Natural killer cell (primary cell): ENCODE data around the gene OSGIN1. TPM values are rescaled to one million over a fixed set of nuclear protein-coding genes. Genes with fewer than 3 reads are reported as not detected.

ENCODE experiments used
- ATAC-seq, 3 donors: fragments of 150-1000 bp in 2 of 3; fragments of 200-7000 bp in 1 of 3; cut with Tn5 transposase; 1 replicate in 1 of 3; 2 replicates in 2 of 3; pipeline ENCODE4 v1.10.0; 2021; ENCODE audit warnings: mild to moderate bottlenecking in 2 of 3, moderate library complexity in 2 of 3
- DNase-seq, 2 donors: peaks; one replicate each; pipeline versions ENCODE4 v3.0.0 to v3.0.0-alpha.2; 2013 to 2021; ENCODE audit warnings: mixed read lengths in 1 of 2
- H3K27ac ChIP-seq: one replicate; pipeline ENCODE4 v1.5.1; 2013; ENCODE audit warnings: mild to moderate bottlenecking, low read length
- H3K27me3 ChIP-seq: one replicate; pipeline ENCODE4 v1.6.1; 2013; ENCODE audit warnings: low read length; ENCODE audit not compliant: control insufficient read depth, insufficient read depth
- H3K36me3 ChIP-seq: one replicate; pipeline ENCODE4 v1.6.1; 2013; ENCODE audit warnings: low read length; ENCODE audit not compliant: control insufficient read depth, insufficient read depth
- H3K4me1 ChIP-seq: one replicate; pipeline ENCODE4 v1.6.1; 2013; ENCODE audit warnings: low read length; ENCODE audit not compliant: control insufficient read depth, insufficient read depth
- H3K4me3 ChIP-seq: one replicate; pipeline ENCODE4 v1.5.1; 2013; ENCODE audit warnings: low read length
- H3K9me3 ChIP-seq: one replicate; pipeline ENCODE4 v1.6.1; 2013; ENCODE audit warnings: low read length; ENCODE audit not compliant: control insufficient read depth, insufficient read depth
- H3K27ac Mint-ChIP-seq, 2 donors: one replicate each; pipeline ENCODE4 v1.8.0; 2022; ENCODE audit warnings: mild to moderate bottlenecking in 2 of 2, mixed read lengths in 2 of 2, moderate library complexity in 1 of 2
- H3K27me3 Mint-ChIP-seq, 2 donors: one replicate each; pipeline ENCODE4 v1.8.0; 2022; ENCODE audit warnings: low read depth in 2 of 2, mixed read lengths in 2 of 2
- H3K36me3 Mint-ChIP-seq: one replicate; pipeline ENCODE4 v1.8.0; 2022; ENCODE audit warnings: mixed read lengths
- H3K4me1 Mint-ChIP-seq, 2 donors: one replicate each; pipeline ENCODE4 v1.8.0; 2022; ENCODE audit warnings: mixed read lengths in 2 of 2
- H3K4me3 Mint-ChIP-seq: one replicate; pipeline ENCODE4 v1.8.0; 2022; ENCODE audit warnings: mild to moderate bottlenecking, moderate library complexity, mixed read lengths
- H3K9me3 Mint-ChIP-seq, 2 donors: one replicate each; pipeline ENCODE4 v1.8.0; 2022; ENCODE audit warnings: mixed read lengths in 2 of 2
- CTCF ChIP-seq: fragments of 200-600 bp; IDR thresholded peaks from one replicate; pipeline ENCODE4 v1.8.0; 2022; ENCODE audit warnings: antibody characterized with exemption
- WGBS: methylation state at CpG from one replicate; pipeline ENCODE4 v1.1.7; 2013; ENCODE audit warnings: missing lambda C conversion rate; ENCODE audit not compliant: insufficient coverage; 5-methylcytosine and 5-hydroxymethylcytosine counted together
- intact Hi-C: fragments of 100-400 bp; cut with micrococcal nuclease; formaldehyde crosslinking; loops from one replicate; pipeline ENCODE4 v1.14.2; 2022
- total RNA-seq, 4 donors: library from RNA; stranded (reverse); fragments of 120-200 nt in 1 of 4; gene quantifications; one replicate each; pipeline versions ENCODE4 v1.2.3 to v1.2.4, GENCODE V29; 2013 to 2022

OSGIN1 gene
- total RNA-seq, 3 donors from 2014 or later (not counting 1 experiment from before 2014, with no cell fraction given): 3.9 to 4.1 (median 4.0) TPM

- Histone ChIP-seq H3K27ac (no peak overlapping the region), H3K36me3 (no peaks in the 10 kb centered on the region), H3K9me3 (peaks cover 5% of the 10 kb centered on the region), H3K4me1 (no peaks in the 10 kb centered on the region), H3K27me3 (peaks cover 3% of the 10 kb centered on the region), H3K4me3 (no peak overlapping the region)
- H3K36me3 Mint-ChIP-seq: no peaks in the 10 kb centered on the region
- ATAC-seq (no peak), DNase-seq (no peak)
- H3K27ac Mint-ChIP-seq: no peak overlapping the region
- intact Hi-C loops: no loop called here
- H3K9me3 Mint-ChIP-seq: no peaks in the 10 kb centered on the region
- H3K4me3 Mint-ChIP-seq: no peak overlapping the region
- peaks cover 0 to 6% of the 10 kb centered on the region in 2 donors for H3K27me3 Mint-ChIP-seq
- no peak for TF ChIP-seq CTCF
- H3K4me1 Mint-ChIP-seq: no peaks in the 10 kb centered on the region
- WGBS: 57% methylated on average over 7 of the region's 7 CpGs
These were observed 21.4 kb downstream of the OSGIN1 start for GRCh38 chr16:83974475-83974874.

GRCh38 chr16:83975590-83976260 lies 22.7 kb downstream of the OSGIN1 start:
- H3K4me3 ChIP-seq: no peak overlapping the region
- H3K27ac Mint-ChIP-seq: no peak overlapping the region
- intact Hi-C loops: no loop called here
- H3K27me3 ChIP-seq: no peaks in the 10 kb centered on the region
- no peaks in the 10 kb centered on the region for H3K4me1 ChIP-seq
- no peaks in the 10 kb centered on the region for H3K27me3 Mint-ChIP-seq
- H3K9me3 Mint-ChIP-seq: no peaks in the 10 kb centered on the region
- H3K27ac ChIP-seq: no peak overlapping the region
- H3K36me3 ChIP-seq: no peaks in the 10 kb centered on the region
- H3K4me1 Mint-ChIP-seq: no peaks in the 10 kb centered on the region
- ATAC-seq: no peak
- DNase-seq: no peak
- no peak for TF ChIP-seq CTCF
- H3K36me3 Mint-ChIP-seq: no peaks in the 10 kb centered on the region
- peaks cover 5% of the 10 kb centered on the region for H3K9me3 ChIP-seq
- WGBS: 81% methylated on average over 15 of the region's 15 CpGs
- H3K4me3 Mint-ChIP-seq: no peak overlapping the region

GRCh38 chr16:83977056-83977815 lies 24.2 kb downstream of the OSGIN1 start:
- Mint-ChIP-seq H3K9me3 (no peaks in the 10 kb centered on the region), H3K27ac (no peak overlapping the region), H3K36me3 (no peaks in the 10 kb centered on the region), H3K4me1 (no peaks in the 10 kb centered on the region), H3K4me3 (no peak overlapping the region), H3K27me3 (no peaks in the 10 kb centered on the region)
- ATAC-seq: no peak
- Histone ChIP-seq H3K27me3 (no peaks in the 10 kb centered on the region), H3K9me3 (peaks cover 5% of the 10 kb centered on the region), H3K4me3 (no peak overlapping the region), H3K4me1 (no peaks in the 10 kb centered on the region), H3K27ac (no peak overlapping the region), H3K36me3 (no peaks in the 10 kb centered on the region)
- TF ChIP-seq CTCF: no peak
- intact Hi-C loops: no loop called here
- WGBS: 90% methylated on average over 6 of the region's 6 CpGs
- no peak for DNase-seq
